ENCODE data around the gene SGF29. TPM values are rescaled to one million over a fixed set of nuclear protein-coding genes. Genes with fewer than 3 reads are reported as not detected.
"Not testable (repeated sequence)": the region's sequence is repeated elsewhere in the genome, so short reads cannot be mapped to it uniquely, and the experiment has no call there.

SGF29 gene
- total and polyA plus RNA-seq, 2 of the 8 experiments (the other 6 are each of a cell fraction or from before 2014, with no cell fraction given) = 3.1 to 22.7 TPM

GRCh38 chr16:28601589-28601988 is 47.9 kb downstream of the SGF29 start:
- not testable (repeated sequence) for H3K18ac ChIP-seq (ENCODE audit: extremely low read depth, low read length)

GRCh38 chr16:28602062-28602461 is 48.3 kb downstream of the SGF29 start:
- H3K36me3 ChIP-seq (ENCODE audit: control insufficient read depth in 2 of 4, insufficient read depth in 4 of 4, low read length in 3 of 4); H4K5ac ChIP-seq (ENCODE audit: insufficient read length, low read depth, low read length); H4K91ac ChIP-seq (replicated peaks; ENCODE audit: insufficient read length, low read length); H3K23ac ChIP-seq (ENCODE audit: insufficient read length); H3K4me2 ChIP-seq (ENCODE audit: insufficient read depth in 1 of 2, low read depth in 2 of 2, low read length in 2 of 2); H3K56ac ChIP-seq (replicated peaks; ENCODE audit: insufficient read length, low read depth, low read length); H3K9ac ChIP-seq (replicated peaks in 1 of 4; ENCODE audit: extremely low read depth in 1 of 4, low read depth in 3 of 4, low read length in 3 of 4); H3K4ac ChIP-seq (replicated peaks; ENCODE audit: insufficient read length, low read depth, low read length); H2BK120ac ChIP-seq (replicated peaks; ENCODE audit: low read depth, low read length); H3K79me2 ChIP-seq (ENCODE audit: control insufficient read depth in 1 of 2, insufficient read depth in 2 of 2, low read length in 2 of 2); H4K8ac ChIP-seq (ENCODE audit: extremely low read depth, insufficient read depth, low read length); H3K27ac ChIP-seq (ENCODE audit: low read depth, low read length); H2BK15ac ChIP-seq (ENCODE audit: low read length); H2BK20ac ChIP-seq (ENCODE audit: low read length); H2BK12ac ChIP-seq (ENCODE audit: low read depth, low read length); CTCF ChIA-PET (ENCODE audit: partially characterized antibody); H2AK5ac ChIP-seq (ENCODE audit: low read depth, low read length); H3K79me1 ChIP-seq (ENCODE audit: low read depth, low read length); FAIRE-seq; H2AFZ ChIP-seq (ENCODE audit: low read length); H3K27me3 ChIP-seq (replicated peaks in 1 of 4; ENCODE audit: control insufficient read depth in 3 of 4, extremely low read depth in 1 of 4, insufficient read depth in 3 of 4, low read length in 3 of 4); H3K4me1 ChIP-seq (replicated peaks in 1 of 4; ENCODE audit: control insufficient read depth in 3 of 4, insufficient read depth in 4 of 4, low read length in 3 of 4); H3K14ac ChIP-seq (ENCODE audit: insufficient read length); H3K4me3 ChIP-seq (ENCODE audit: extremely low read depth in 1 of 4, insufficient read depth in 2 of 4, low read depth in 3 of 4, low read length in 4 of 4); H3K9me3 ChIP-seq (ENCODE audit: insufficient read depth in 2 of 2, low read depth in 1 of 2, low read length in 1 of 2); H4K20me1 ChIP-seq (replicated peaks in 1 of 2; ENCODE audit: control insufficient read depth in 1 of 2, insufficient read depth in 2 of 2, low read length in 2 of 2); H3K23me2 ChIP-seq (ENCODE audit: low read depth, low read length); DNase-seq (ENCODE audit: low read depth in 1 of 2, low spot score in 2 of 2); H3K18ac ChIP-seq (ENCODE audit: extremely low read depth, low read length); H2BK5ac ChIP-seq (ENCODE audit: low read depth, low read length): not testable (repeated sequence)
- 20% methylated on average over 1 of the region's 10 CpGs; no CpG with 5 or more reads in 1 of the 2 experiments for WGBS, 2 experiments (ENCODE audit: extremely low coverage in 1 of 2, insufficient coverage in 1 of 2, insufficient read length in 1 of 2, insufficient replicate concordance in 2 of 2, low coverage in 1 of 2, low lambda C conversion rate in 2 of 2, missing lambda C conversion rate in 1 of 2)
- POLR2A ChIA-PET (ENCODE audit: partially characterized antibody) = interaction anchor here (0.6 kb wide), 1 partner anchor 115 kb away, joined by 3 read pairs; no protein-coding TSS in a partner anchor

More at GRCh38 chr16:28601589-28601988, 47.9 kb downstream of the SGF29 start:
- H3K23ac ChIP-seq (ENCODE audit: insufficient read length); H3K23me2 ChIP-seq (ENCODE audit: low read depth, low read length); H3K4ac ChIP-seq (replicated peaks; ENCODE audit: insufficient read length, low read depth, low read length); H3K4me3 ChIP-seq (ENCODE audit: extremely low read depth in 1 of 4, insufficient read depth in 2 of 4, low read depth in 3 of 4, low read length in 4 of 4); H3K27ac ChIP-seq (ENCODE audit: low read depth, low read length); H3K56ac ChIP-seq (replicated peaks; ENCODE audit: insufficient read length, low read depth, low read length); H2BK12ac ChIP-seq (ENCODE audit: low read depth, low read length); H3K9ac ChIP-seq (replicated peaks in 1 of 4; ENCODE audit: extremely low read depth in 1 of 4, low read depth in 3 of 4, low read length in 3 of 4); DNase-seq (ENCODE audit: low read depth in 1 of 2, low spot score in 2 of 2); H3K9me3 ChIP-seq (ENCODE audit: insufficient read depth in 2 of 2, low read depth in 1 of 2, low read length in 1 of 2); POLR2A ChIA-PET (ENCODE audit: partially characterized antibody); H3K79me2 ChIP-seq (ENCODE audit: control insufficient read depth in 1 of 2, insufficient read depth in 2 of 2, low read length in 2 of 2); H4K20me1 ChIP-seq (replicated peaks in 1 of 2; ENCODE audit: control insufficient read depth in 1 of 2, insufficient read depth in 2 of 2, low read length in 2 of 2); H2AFZ ChIP-seq (ENCODE audit: low read length); H3K4me2 ChIP-seq (ENCODE audit: insufficient read depth in 1 of 2, low read depth in 2 of 2, low read length in 2 of 2); H3K14ac ChIP-seq (ENCODE audit: insufficient read length); H2BK120ac ChIP-seq (replicated peaks; ENCODE audit: low read depth, low read length); H2BK5ac ChIP-seq (ENCODE audit: low read depth, low read length); H4K91ac ChIP-seq (replicated peaks; ENCODE audit: insufficient read length, low read length); H3K27me3 ChIP-seq (replicated peaks in 1 of 4; ENCODE audit: control insufficient read depth in 3 of 4, extremely low read depth in 1 of 4, insufficient read depth in 3 of 4, low read length in 3 of 4); H2BK20ac ChIP-seq (ENCODE audit: low read length); H2BK15ac ChIP-seq (ENCODE audit: low read length); H3K36me3 ChIP-seq (ENCODE audit: control insufficient read depth in 2 of 4, insufficient read depth in 4 of 4, low read length in 3 of 4); H3K79me1 ChIP-seq (ENCODE audit: low read depth, low read length); H2AK5ac ChIP-seq (ENCODE audit: low read depth, low read length); CTCF ChIA-PET (ENCODE audit: partially characterized antibody); H4K8ac ChIP-seq (ENCODE audit: extremely low read depth, insufficient read depth, low read length); FAIRE-seq; H4K5ac ChIP-seq (ENCODE audit: insufficient read length, low read depth, low read length): not testable (repeated sequence)
- 90% methylated on average over 10 of the region's 13 CpGs; no CpG with 5 or more reads in 1 of the 2 experiments for WGBS, 2 experiments (ENCODE audit: extremely low coverage in 1 of 2, insufficient coverage in 1 of 2, insufficient read length in 1 of 2, insufficient replicate concordance in 2 of 2, low coverage in 1 of 2, low lambda C conversion rate in 2 of 2, missing lambda C conversion rate in 1 of 2)
- peaks cover 2 to 10% (median 4%) of the 10 kb centered on the region in 4 experiments for H3K4me1 ChIP-seq (replicated peaks in 1 of 4; ENCODE audit: control insufficient read depth in 3 of 4, insufficient read depth in 4 of 4, low read length in 3 of 4)

Measured in H1 (cell line).